Skin of body (tissue), 2 donors: ENCODE measurements around the gene RUNX3. TPM values are rescaled to one million over a fixed set of nuclear protein-coding genes. Genes with fewer than 3 reads are reported as not detected.

Source experiments
- DNase-seq: peaks from one replicate; lab custom pipeline; 2025; lab: John Stamatoyannopoulos, UW
- total RNA-seq: library from RNA; depleted of rRNA; stranded (reverse); fragments of >200 nt; gene quantifications from one replicate; pipeline ENCODE4 v1.2.3, GENCODE V29; 2014

RUNX3 gene
- total RNA-seq, 1 donor from 2014 or later, result 1.9 TPM

DNA sequence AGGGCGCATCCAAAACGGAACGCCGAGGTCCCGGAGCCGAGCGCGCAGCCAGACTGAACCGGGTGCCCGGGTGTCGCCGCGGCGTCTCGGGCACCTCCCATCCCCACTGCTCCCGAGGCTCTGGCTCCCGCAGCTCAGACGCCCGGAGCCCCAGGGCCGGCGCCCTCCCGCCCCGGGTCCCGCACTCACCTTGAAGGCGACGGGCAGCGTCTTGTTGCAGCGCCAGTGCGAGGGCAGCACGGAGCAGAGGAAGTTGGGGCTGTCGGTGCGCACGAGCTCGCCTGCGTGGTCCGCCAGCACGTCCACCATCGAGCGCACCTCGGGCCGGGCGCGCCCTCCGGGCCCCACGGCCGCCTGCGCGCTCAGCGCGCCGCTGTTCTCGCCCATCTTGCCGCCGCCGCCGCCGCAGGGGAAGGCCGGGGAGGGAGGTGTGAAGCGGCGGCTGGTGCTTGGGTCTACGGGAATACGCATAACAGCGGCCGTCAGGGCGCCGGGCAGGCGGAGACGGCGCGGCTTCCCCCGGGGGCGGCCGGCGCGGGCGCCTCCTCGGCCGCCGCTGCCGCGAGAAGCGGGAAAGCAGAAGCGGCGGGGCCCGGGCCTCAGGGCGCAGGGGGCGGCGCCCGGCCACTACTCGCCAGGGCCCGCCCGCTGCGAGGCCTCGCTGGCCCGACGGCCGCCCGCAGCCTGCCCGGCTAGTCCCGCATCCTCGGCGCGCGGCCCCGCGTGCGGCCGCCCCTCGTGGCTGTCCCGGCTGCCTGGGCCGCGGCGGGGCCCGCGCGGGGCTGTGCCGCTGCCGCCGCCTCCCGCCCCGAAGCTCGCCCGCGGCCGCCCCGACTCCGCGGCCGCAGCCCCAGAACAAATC, 447 bp downstream of the RUNX3 start:
- DNase-seq, result no peak

DNA sequence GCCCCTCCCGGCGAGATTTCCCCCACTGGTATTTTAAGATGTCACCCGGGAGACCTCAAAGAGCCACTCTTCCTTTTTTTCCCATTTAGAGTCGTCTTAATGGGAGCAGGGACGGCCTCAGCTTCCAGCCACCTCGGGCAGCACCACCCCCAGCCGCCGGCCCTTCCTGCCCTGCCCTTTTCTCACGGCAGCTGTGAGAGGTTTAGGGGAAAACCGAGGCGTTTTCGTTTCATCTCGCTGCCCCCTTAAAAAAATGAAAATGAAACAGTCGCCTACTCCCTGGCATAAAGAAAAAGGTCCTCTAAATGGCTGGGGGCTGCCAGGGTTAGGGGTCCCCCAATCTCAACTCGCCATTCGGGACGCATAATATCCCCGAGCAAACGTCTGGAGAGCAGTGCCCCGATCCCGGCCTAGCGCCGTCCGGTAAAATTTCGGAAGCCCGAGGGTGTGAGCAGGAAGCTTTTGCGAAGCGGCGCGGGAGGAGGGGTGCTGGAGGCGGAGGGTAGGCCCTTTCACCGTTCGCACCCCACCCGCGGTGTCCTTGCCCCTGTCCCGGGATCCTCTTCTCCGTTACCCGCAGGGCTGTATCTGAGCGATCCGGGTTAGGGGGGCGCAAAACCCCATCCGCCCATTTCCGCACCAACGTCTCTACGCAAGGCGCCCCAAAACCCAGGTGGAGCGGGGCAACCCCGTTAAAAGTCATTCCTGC, 1.2 kb downstream of the RUNX3 start:
- DNase-seq, result no peak

GRCh38 chr1:24927988-24928688, 1.9 kb downstream of the RUNX3 start:
- peak; percentile 6 for DNase-seq

- no peak for DNase-seq
Observed at GRCh38 chr1:24927473-24927872, 2.6 kb downstream of the RUNX3 start.

DNA sequence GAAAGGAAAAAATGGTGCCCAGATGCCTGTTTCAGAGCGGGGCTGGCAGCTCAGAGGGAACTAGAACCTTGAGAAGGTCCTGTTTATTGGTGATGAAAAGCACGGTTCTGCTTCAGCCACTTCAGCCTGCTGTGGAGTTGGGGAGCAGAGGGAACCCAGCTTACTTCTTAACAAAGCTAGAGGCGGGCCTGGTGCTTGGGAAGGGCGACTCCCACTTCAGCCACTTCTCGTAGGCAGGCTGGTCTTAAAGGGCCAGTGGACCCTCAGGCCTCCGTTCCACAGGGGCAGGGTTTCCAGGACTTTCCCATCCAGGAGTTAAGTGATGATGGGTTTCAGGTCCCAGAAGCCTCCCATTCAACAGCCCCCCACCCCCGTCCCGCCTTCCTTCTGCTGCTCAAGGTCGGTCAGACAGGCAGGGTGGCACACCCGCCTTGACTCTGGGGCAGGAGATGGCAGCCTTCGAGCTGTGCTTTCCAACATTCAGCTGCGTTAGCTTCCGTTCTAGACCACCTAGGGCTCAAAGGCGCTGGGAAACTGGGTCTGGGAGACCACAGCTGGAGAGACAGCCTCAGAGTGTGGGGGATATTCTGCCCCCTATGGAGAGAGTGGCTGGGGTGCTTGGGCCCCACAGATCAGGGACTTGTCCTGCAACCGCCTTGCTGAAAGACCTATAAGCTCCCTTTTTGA, 3.4 kb downstream of the RUNX3 start:
- no peak for DNase-seq

GRCh38 chr1:24925963-24926362, 4.1 kb downstream of the RUNX3 start:
- no peak for DNase-seq

- DNase-seq, result no peak
Observed at GRCh38 chr1:24925082-24925779, 4.8 kb downstream of the RUNX3 start.

GRCh38 chr1:24923485-24924113, 6.5 kb downstream of the RUNX3 start:
- no peak for DNase-seq

DNA sequence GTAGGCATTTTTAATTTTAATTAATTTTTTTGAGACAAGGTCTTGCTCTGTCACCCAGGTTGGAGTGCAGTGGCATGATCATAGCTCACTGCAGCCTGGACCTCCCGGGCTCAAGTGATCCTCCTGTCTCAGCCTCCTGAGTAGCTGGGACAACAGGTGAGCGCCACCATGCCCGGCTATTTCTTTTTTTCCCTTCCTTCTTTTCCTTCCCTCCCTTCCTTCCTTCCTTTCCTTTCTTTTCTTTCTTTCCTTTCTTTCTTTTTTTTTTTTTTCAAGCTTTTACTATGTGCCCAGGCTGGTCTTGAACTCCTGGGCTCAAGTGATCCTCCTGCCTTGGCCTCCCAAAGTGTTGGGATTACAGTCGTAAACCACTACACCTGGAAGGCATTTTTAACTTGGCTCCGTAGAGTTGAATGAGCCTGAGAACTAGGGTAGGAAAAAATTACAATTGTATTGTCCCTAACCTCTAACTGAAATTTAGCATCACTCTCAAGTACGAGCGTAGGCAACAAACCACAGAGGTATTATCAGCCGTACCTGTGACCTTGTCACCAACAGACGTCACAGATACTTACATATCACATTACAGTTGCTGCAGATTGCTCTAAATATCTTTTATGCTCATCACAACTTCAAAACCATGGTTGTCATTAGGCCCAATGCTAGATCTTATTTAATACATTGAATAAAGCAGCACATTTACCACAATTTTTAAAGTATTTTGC, 8.0 kb downstream of the RUNX3 start:
- DNase-seq, result no peak

GRCh38 chr1:24921412-24921811, 8.7 kb downstream of the RUNX3 start:
- DNase-seq, result no peak

DNA sequence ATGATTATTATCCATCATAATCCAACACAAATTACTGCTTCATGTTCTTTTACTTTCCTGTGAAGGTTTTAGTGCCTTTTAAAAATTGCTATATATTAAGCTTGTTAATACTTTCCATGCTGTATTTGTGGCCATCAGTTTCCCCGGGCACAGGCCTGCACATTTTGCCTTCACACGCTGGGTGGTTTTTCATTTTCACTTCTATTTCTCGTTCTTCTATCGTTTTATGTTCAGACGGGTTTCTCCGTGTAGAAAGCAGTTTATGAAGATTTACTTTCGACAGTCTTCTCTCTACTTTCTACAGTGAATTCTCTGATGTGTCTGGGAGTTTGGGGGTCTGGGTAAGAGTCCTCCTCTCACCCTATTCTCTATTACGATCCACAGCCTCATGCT, 9.5 kb downstream of the RUNX3 start:
- no peak for DNase-seq

DNA sequence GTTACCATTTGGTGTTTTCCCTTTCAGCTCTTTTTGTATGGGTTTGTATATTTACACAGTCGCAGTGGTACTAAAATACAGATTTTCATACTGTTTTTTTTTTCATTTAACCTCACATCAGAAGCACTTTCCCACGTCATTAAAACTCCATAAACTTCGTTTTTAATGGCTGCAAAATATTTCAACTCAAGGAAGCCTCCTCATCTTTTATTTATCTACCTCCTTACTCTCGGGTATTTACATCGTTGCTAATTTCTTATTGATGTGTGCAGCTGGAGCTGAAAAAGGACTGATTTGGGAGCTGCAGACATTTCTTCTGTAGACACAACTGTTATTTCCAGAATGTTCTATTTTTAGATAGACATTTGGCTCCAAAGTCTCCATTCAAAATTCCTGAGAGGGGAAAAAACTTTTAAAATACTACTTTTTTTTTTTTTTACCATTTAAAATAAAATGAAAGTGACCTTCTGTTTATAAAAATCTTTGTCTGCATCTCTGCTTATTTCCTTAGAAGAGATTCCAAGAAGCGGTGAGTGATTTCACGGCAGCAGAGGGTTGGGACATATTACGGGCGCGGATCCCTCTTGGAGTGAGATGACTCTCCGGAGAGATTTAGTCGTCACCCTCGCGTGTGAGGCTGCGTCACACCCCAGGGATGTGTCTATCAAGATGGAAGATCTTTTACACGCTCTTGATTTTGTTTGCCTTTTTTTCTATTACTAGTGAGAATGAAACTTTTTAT, 10.1 kb downstream of the RUNX3 start:
- no peak for DNase-seq

DNA sequence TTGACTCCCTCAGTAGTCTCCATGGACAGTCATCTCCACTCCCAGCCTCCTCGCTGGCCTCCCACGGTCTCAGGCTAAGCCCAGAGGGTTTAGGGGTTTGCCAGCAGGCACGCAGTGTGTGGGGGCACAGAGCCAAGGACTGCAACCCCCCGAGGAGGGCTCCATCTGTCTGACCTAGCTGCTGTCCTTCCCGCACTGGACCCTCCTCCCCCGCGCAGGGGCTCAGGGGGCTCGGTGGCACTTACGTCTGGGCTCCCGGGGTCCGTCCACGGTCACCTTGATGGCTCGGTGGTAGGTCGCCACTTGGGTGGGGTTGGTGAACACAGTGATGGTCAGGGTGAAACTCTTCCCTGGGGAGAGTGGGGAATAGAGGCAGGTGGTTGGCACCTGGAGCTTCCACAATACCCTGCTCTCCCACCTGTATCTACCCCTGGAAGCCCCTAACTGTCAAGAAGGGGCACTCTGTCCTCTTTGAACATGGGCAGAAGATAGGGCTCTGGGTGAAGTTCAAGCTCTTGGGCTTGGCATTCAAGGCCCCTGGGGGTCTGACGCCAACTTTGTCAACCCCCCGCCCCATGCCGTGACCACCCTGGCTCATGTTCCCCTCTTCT, 11.0 kb downstream of the RUNX3 start:
- DNase-seq, result no peak

GRCh38 chr1:24918370-24918769, 11.7 kb downstream of the RUNX3 start:
- DNase-seq, result no peak

DNA sequence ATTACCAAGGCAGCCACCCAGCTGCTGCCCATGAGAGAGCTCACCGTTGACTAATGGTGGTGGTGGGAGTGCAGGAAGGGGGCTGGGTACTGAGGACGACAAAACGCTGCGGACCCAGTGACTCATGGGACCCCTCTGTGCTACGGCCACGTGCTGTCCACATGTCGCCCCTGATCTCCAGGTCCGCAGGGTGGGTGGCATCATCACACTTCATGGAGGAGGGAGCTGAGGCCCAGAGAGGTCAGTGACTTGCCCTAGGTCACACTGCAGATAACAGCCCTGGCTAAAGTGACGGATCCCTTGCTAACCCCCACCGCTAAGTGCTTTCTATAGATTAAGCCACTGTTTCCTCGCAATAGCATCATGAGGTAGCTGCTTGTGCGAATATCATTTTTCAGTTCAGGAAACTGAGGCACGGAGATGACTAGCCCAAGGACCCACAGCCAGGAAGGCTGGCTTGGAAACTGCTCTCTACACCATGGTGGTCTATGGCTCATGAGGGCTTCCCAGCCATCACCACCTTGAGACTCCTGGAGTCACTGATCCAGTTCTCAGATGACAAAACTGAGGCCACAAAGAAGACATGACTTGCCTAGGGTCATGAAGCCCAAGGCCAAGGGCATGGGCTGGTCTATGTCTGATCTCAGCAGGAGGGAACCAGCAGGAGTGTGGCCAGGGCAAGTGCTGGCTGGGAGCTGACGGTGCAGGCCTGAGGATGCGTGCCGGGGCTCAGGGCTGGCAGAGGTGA, 12.6 kb downstream of the RUNX3 start:
- no peak for DNase-seq

- no peak for DNase-seq
Observed at GRCh38 chr1:24915816-24916602, 14.1 kb downstream of the RUNX3 start.
